GM12878 (cell line): ENCODE data around the gene NHSL1. TPM values are rescaled to one million over a fixed set of nuclear protein-coding genes. Genes with fewer than 3 reads are reported as not detected.

Source experiments
- ATAC-seq: fragments of 200-7000 bp; cut with Tn5 transposase; 3 replicates; pipeline ENCODE4 v1.9.1; 2020; ENCODE audit warnings: mild to moderate bottlenecking, moderate library complexity
- BruUV-seq: library from RNA; stranded (reverse); fragments of 400-500 nt; replicated peaks from 2 replicates; lab custom pipeline; 2021; lab: Mats Ljungman, UMichigan
- CTCF ChIA-PET: fragments of 300-600 bp; sonication (Branson Sonifier 250); formaldehyde crosslinking; extraction: SDS; loops from one replicate; lab custom pipeline; 2021; ENCODE audit warnings: inconsistent platforms; lab: Yijun Ruan, JAX
- POLR2A ChIA-PET: fragments of 350-600 bp; formaldehyde crosslinking; extraction: SDS; loops from one replicate; lab custom pipeline; 2021; ENCODE audit warnings: inconsistent platforms; lab: Charles Lee
- RAD21 ChIA-PET: fragments of 300-600 bp; sonication (Branson Sonifier 250); formaldehyde crosslinking; loops from one replicate; lab custom pipeline; 2023; ENCODE audit warnings: antibody characterized with exemption; ENCODE audit not compliant: unreplicated experiment; lab: Charles Lee
- SMC1A ChIA-PET: fragments of 300-600 bp; sonication (Branson Sonifier 250); formaldehyde crosslinking; loops from one replicate; lab custom pipeline; 2023; ENCODE audit not compliant: unreplicated experiment, uncharacterized antibody; lab: Charles Lee
- DNase-seq: peaks from one replicate; pipeline ENCODE4 v3.0.0-alpha.2; 2011; ENCODE audit warnings: low read depth, low spot score
- FAIRE-seq: peaks from 3 replicates; lab custom pipeline; 2011; peaks lifted over from hg19 to GRCh38; lab: Jason Lieb, UNC
- H2AFZ ChIP-seq: 2 replicates; pipeline ENCODE4 v1.6.0; 2011; ENCODE audit warnings: low read depth, low read length, control low read depth; ENCODE audit not compliant: control insufficient read depth
- H3K27ac ChIP-seq: 2 replicates; pipeline ENCODE4 v1.5.1; 2011; ENCODE audit warnings: control low read depth; ENCODE audit not compliant: control insufficient read depth, insufficient read depth
- H3K27me3 ChIP-seq, 2 experiments: replicated peaks in 1 of 2; 2 replicates each; pipeline versions ENCODE4 v1.6.0 to v1.6.1; 2011; ENCODE audit warnings: low read length in 1 of 2; ENCODE audit not compliant: control insufficient read depth in 2 of 2, insufficient read depth in 2 of 2
- H3K36me3 ChIP-seq, 2 experiments: 2 replicates each; pipeline ENCODE4 v1.5.1; 2011; ENCODE audit warnings: low read length in 1 of 2; ENCODE audit not compliant: control insufficient read depth in 2 of 2, insufficient read depth in 2 of 2
- H3K4me1 ChIP-seq: 2 replicates; pipeline ENCODE4 v1.6.1; 2011; ENCODE audit warnings: mild to moderate bottlenecking, low read length, moderate library complexity, mixed read lengths; ENCODE audit not compliant: control insufficient read depth, insufficient read depth
- H3K4me2 ChIP-seq: 2 replicates; pipeline ENCODE4 v1.6.0; 2011; ENCODE audit warnings: control low read depth; ENCODE audit not compliant: control insufficient read depth, insufficient read depth
- H3K4me3 ChIP-seq: fragments of 200-600 bp; sonication (generic); 2 replicates; pipeline ENCODE4 v1.5.1; 2016
- H3K79me2 ChIP-seq: 2 replicates; pipeline ENCODE4 v1.6.0; 2011; ENCODE audit warnings: low read length; ENCODE audit not compliant: control insufficient read depth, insufficient read depth
- H3K9ac ChIP-seq: 2 replicates; pipeline ENCODE4 v1.8.0; 2011; ENCODE audit warnings: low read length, control low read depth, mixed read lengths; ENCODE audit not compliant: control insufficient read depth, insufficient read depth
- H3K9me3 ChIP-seq: replicated peaks from 3 replicates; pipeline ENCODE4 v1.5.1; 2011; ENCODE audit warnings: mild to moderate bottlenecking, low read length; ENCODE audit not compliant: control insufficient read depth, insufficient read depth
- H4K20me1 ChIP-seq: 2 replicates; pipeline ENCODE4 v1.6.0; 2011; ENCODE audit not compliant: control insufficient read depth, insufficient read depth
- BMI1 ChIP-seq: fragments of 450-650 bp; IDR thresholded peaks from 2 replicates; pipeline ENCODE4 v1.6.1; 2016; ENCODE audit warnings: mild to moderate bottlenecking, moderate library complexity, borderline replicate concordance
- DPF2 ChIP-seq: fragments of 450-650 bp; IDR thresholded peaks from 2 replicates; pipeline ENCODE4 v1.6.1; 2017; ENCODE audit warnings: mild to moderate bottlenecking
- HCFC1 ChIP-seq: fragments of 150-350 bp; IDR thresholded peaks from 2 replicates; pipeline ENCODE4 v1.6.1; 2014; ENCODE audit warnings: low read length
- IKZF2 ChIP-seq, 2 experiments: fragments of 450-650 bp; IDR thresholded peaks; 2 replicates each; pipeline ENCODE4 v1.6.1; 2017; ENCODE audit warnings: mild to moderate bottlenecking in 2 of 2, moderate library complexity in 2 of 2
- MTA3 ChIP-seq: IDR thresholded peaks from 2 replicates; pipeline ENCODE4 v1.6.1; 2012; ENCODE audit warnings: low read length, inconsistent platforms, borderline replicate concordance
- NFIC ChIP-seq: IDR thresholded peaks from 2 replicates; pipeline ENCODE4 v1.6.1; 2012; ENCODE audit warnings: low read depth, mild to moderate bottlenecking, inconsistent platforms, low read length, moderate library complexity
- SMAD1 ChIP-seq: fragments of 450-650 bp; IDR thresholded peaks from 2 replicates; pipeline ENCODE4 v1.6.1; 2018; ENCODE audit warnings: mild to moderate bottlenecking, low read depth; ENCODE audit not compliant: partially characterized antibody
- SUZ12 ChIP-seq: fragments of 200-600 bp; sonication (generic); IDR thresholded peaks from one replicate; pipeline ENCODE4 v1.6.1; 2018; ENCODE audit warnings: antibody characterized with exemption, mild to moderate bottlenecking; ENCODE audit not compliant: unreplicated experiment
- TCF12 ChIP-seq: IDR thresholded peaks from 2 replicates; pipeline ENCODE4 v1.6.1; 2011; ENCODE audit warnings: low read depth, mild to moderate bottlenecking, low read length
- ZBED1 ChIP-seq: IDR thresholded peaks from 2 replicates; pipeline ENCODE4 v1.6.1; 2016; ENCODE audit warnings: borderline replicate concordance
- WGBS: methylation state at CpG from one replicate; pipeline ENCODE4 v1.1.6; 2016; ENCODE audit warnings: low lambda C conversion rate; ENCODE audit not compliant: insufficient replicate concordance, insufficient coverage; ENCODE audit errors: missing lambda C conversion rate; 5-methylcytosine and 5-hydroxymethylcytosine counted together
- in situ Hi-C: fragments of 300-500 bp; cut with MboI; formaldehyde crosslinking; loops from 9 replicates; pipeline ENCODE4 v1.14.3; 2018; ENCODE audit warnings: mixed read lengths
- intact Hi-C: fragments of 100-400 bp; cut with micrococcal nuclease; formaldehyde crosslinking; loops from one replicate; pipeline ENCODE4 v1.14.2; 2022; ENCODE audit not compliant: unreplicated experiment
- polyA plus RNA-seq, 11 experiments: library from polyadenylated mRNA; depleted of rRNA in 4 of 11; unstranded in 6 of 11; stranded (reverse) in 5 of 11; fragments of >200 nt; fragmentation: Nextera tagmentation in 4 of 11; fragmentation: Illumina TruSeq in 1 of 11; extraction: Ambion mirVana in 4 of 11; extraction: Trizol in 1 of 11; gene quantifications; 1 replicate in 1 of 11; 2 replicates in 10 of 11; pipeline versions ENCODE4 v1.2.1 to v1.2.3, GENCODE V29; 2011 to 2016; ENCODE audit warnings: inconsistent platforms in 2 of 11, missing spikeins in 2 of 11, low read depth in 1 of 11
- total RNA-seq, 4 experiments: library from RNA; depleted of rRNA in 3 of 4; stranded (reverse); fragments of >200 nt in 3 of 4; fragmentation: Illumina TruSeq in 1 of 4; extraction: Trizol in 1 of 4; gene quantifications; 2 replicates each; pipeline versions ENCODE4 v1.2.1 to v1.2.3, GENCODE V29; 2013 to 2021
- TF ChIP-seq, protein P1 (sequence below): fragments of 450-650 bp; IDR thresholded peaks from 2 replicates; pipeline ENCODE4 v1.6.1; 2017; ENCODE audit warnings: borderline replicate concordance
- TF ChIP-seq, protein P2 (sequence below): fragments of 450-650 bp; IDR thresholded peaks from 2 replicates; pipeline ENCODE4 v1.6.1; 2017; ENCODE audit warnings: antibody characterized with exemption, mild to moderate bottlenecking, moderate library complexity
- TF ChIP-seq, protein P3 (sequence below): fragments of 450-650 bp; IDR thresholded peaks from 2 replicates; pipeline ENCODE4 v1.6.1; 2017; ENCODE audit warnings: mild to moderate bottlenecking
- TF ChIP-seq, protein P4 (sequence below): fragments of 450-650 bp; IDR thresholded peaks from 2 replicates; pipeline ENCODE4 v1.6.1; 2016; ENCODE audit warnings: mild to moderate bottlenecking

Gene NHSL1
- total and polyA plus RNA-seq, 10 of the 15 experiments (the other 5 are each of a cell fraction or from before 2014, with no cell fraction given) = 0.26 to 14.1 (median 0.90) TPM

DNA sequence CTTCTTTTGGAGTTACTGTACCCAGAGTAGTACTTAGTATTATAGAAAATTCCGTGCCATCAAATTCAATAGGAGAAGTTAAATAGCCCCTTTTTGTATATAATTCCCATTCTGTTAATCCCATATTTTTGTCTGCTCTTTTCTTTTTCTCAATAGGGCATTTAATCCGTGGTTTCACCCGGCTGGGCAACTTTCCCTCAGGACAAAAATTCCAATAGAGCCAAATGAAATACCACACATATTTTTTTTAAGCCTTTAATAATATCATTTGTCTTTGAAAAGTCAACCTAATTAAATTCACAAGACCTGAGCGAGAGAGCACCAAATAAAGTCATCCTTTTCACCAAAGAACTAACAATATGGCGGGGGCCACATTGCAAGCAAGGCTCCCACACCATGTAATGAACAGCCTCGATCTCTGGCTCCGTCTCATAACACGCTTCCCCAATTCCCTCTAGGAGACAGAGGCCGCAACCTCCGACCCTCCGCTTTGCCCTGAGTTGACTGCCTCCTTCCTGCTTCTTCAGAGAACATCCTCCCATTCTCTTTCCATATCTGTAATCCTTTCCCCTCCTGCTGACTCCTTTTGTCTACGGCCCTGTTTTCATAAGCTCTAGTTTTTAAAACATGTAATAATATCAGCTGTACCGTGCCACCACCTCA lies 13.6 kb downstream of the NHSL1 start:
- Histone ChIP-seq H3K9me3 (no peaks in the 10 kb centered on the region), H3K27me3 (no peaks in the 10 kb centered on the region; a peak in 1 of 4 replicates), H3K27ac (no peak overlapping the region), H3K36me3 (no peaks in the 10 kb centered on the region; a peak in 1 of 4 replicates), H3K79me2 (no peaks in the 10 kb centered on the region), H3K4me3 (no peak overlapping the region), H3K4me2 (no peak overlapping the region), H3K9ac (no peak overlapping the region), H3K4me1 (no peaks in the 10 kb centered on the region), H2AFZ (no peak overlapping the region), H4K20me1 (no peaks in the 10 kb centered on the region)
- intact Hi-C loops (no loop called here), in situ Hi-C loops (no loop called here)
- ChIA-PET POLR2A (interaction anchor here (2.1 kb wide), 1 partner anchor 14 kb away, joined by 5 read pairs; the partner anchor contains the start of gene NHSL1), SMC1A (interaction anchor here (1.1 to 2.5 kb wide), 4 partner anchors 8 to 27 kb away, joined by 3 to 27 read pairs (median 10); partner anchors contain the start of gene NHSL1), CTCF (interaction anchor here (1.6 to 2.9 kb wide), 2 partner anchors 12 to 36 kb away, joined by 4 to 19 read pairs; partner anchors contain the start of gene NHSL1), RAD21 (interaction anchor here (1.6 kb wide), 1 partner anchor 56 kb away, joined by 5 read pairs; no protein-coding TSS in a partner anchor)
- 56% methylated on average over 13 of the region's 13 CpGs for WGBS
- FAIRE-seq (no peak), DNase-seq (no peak), ATAC-seq (no peak)
- TSS peak; percentile 14 for BruUV-seq
- TF ChIP-seq ZBED1 = no peak
- TF ChIP-seq, protein P1, sequence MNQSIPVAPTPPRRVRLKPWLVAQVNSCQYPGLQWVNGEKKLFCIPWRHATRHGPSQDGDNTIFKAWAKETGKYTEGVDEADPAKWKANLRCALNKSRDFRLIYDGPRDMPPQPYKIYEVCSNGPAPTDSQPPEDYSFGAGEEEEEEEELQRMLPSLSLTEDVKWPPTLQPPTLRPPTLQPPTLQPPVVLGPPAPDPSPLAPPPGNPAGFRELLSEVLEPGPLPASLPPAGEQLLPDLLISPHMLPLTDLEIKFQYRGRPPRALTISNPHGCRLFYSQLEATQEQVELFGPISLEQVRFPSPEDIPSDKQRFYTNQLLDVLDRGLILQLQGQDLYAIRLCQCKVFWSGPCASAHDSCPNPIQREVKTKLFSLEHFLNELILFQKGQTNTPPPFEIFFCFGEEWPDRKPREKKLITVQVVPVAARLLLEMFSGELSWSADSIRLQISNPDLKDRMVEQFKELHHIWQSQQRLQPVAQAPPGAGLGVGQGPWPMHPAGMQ = no peak
- no peak for TF ChIP-seq BMI1
- TF ChIP-seq, protein P2, sequence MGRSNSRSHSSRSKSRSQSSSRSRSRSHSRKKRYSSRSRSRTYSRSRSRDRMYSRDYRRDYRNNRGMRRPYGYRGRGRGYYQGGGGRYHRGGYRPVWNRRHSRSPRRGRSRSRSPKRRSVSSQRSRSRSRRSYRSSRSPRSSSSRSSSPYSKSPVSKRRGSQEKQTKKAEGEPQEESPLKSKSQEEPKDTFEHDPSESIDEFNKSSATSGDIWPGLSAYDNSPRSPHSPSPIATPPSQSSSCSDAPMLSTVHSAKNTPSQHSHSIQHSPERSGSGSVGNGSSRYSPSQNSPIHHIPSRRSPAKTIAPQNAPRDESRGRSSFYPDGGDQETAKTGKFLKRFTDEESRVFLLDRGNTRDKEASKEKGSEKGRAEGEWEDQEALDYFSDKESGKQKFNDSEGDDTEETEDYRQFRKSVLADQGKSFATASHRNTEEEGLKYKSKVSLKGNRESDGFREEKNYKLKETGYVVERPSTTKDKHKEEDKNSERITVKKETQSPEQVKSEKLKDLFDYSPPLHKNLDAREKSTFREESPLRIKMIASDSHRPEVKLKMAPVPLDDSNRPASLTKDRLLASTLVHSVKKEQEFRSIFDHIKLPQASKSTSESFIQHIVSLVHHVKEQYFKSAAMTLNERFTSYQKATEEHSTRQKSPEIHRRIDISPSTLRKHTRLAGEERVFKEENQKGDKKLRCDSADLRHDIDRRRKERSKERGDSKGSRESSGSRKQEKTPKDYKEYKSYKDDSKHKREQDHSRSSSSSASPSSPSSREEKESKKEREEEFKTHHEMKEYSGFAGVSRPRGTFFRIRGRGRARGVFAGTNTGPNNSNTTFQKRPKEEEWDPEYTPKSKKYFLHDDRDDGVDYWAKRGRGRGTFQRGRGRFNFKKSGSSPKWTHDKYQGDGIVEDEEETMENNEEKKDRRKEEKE = no peak
- TF ChIP-seq, protein P3, sequence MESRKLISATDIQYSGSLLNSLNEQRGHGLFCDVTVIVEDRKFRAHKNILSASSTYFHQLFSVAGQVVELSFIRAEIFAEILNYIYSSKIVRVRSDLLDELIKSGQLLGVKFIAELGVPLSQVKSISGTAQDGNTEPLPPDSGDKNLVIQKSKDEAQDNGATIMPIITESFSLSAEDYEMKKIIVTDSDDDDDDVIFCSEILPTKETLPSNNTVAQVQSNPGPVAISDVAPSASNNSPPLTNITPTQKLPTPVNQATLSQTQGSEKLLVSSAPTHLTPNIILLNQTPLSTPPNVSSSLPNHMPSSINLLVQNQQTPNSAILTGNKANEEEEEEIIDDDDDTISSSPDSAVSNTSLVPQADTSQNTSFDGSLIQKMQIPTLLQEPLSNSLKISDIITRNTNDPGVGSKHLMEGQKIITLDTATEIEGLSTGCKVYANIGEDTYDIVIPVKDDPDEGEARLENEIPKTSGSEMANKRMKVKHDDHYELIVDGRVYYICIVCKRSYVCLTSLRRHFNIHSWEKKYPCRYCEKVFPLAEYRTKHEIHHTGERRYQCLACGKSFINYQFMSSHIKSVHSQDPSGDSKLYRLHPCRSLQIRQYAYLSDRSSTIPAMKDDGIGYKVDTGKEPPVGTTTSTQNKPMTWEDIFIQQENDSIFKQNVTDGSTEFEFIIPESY = no peak
- no peak for TF ChIP-seq IKZF2 (IDR thresholded peaks at IDR 0.05)
- TF ChIP-seq SMAD1 = no peak
- TF ChIP-seq, protein P4, sequence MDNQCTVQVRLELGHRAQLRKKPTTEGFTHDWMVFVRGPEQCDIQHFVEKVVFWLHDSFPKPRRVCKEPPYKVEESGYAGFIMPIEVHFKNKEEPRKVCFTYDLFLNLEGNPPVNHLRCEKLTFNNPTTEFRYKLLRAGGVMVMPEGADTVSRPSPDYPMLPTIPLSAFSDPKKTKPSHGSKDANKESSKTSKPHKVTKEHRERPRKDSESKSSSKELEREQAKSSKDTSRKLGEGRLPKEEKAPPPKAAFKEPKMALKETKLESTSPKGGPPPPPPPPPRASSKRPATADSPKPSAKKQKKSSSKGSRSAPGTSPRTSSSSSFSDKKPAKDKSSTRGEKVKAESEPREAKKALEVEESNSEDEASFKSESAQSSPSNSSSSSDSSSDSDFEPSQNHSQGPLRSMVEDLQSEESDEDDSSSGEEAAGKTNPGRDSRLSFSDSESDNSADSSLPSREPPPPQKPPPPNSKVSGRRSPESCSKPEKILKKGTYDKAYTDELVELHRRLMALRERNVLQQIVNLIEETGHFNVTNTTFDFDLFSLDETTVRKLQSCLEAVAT = no peak; the same call in 1 of the 2 replicates
- no peak for TF ChIP-seq SUZ12
- no peak for TF ChIP-seq NFIC
- TF ChIP-seq HCFC1 = no peak
- no peak for TF ChIP-seq DPF2
- TF ChIP-seq MTA3 = no peak
- no peak for TF ChIP-seq TCF12
